ENCODE measurements around the gene PLEKHM3.
"Not testable (repeated sequence)": the region's sequence is repeated elsewhere in the genome, so short reads cannot be mapped to it uniquely, and the experiment has no call there.

PLEKHM3 gene

GRCh38 chr2:207914716-207915115 is 110.6 kb downstream of the PLEKHM3 start:
- DNase-seq: no peak

GRCh38 chr2:207913772-207914358 is 111.5 kb downstream of the PLEKHM3 start:
- no peak for DNase-seq

- DNase-seq: no peak
Measured at GRCh38 chr2:207911856-207912255, 113.5 kb downstream of the PLEKHM3 start.

GRCh38 chr2:207911215-207911614 is 114.1 kb downstream of the PLEKHM3 start:
- DNase-seq: no peak

- not testable (repeated sequence) for DNase-seq
Measured at GRCh38 chr2:207906495-207906894, 118.8 kb downstream of the PLEKHM3 start.

- DNase-seq: no peak
Measured at GRCh38 chr2:207905546-207905945, 119.8 kb downstream of the PLEKHM3 start.

GRCh38 chr2:207903236-207903635 is 122.1 kb downstream of the PLEKHM3 start:
- DNase-seq: no peak

GRCh38 chr2:207902821-207903220 is 122.5 kb downstream of the PLEKHM3 start:
- no peak for DNase-seq

- DNase-seq: no peak
Measured at GRCh38 chr2:207901829-207902228, 123.5 kb downstream of the PLEKHM3 start.

- no peak for DNase-seq
Measured at GRCh38 chr2:207901401-207901800, 123.9 kb downstream of the PLEKHM3 start.

- no peak for DNase-seq
Measured at GRCh38 chr2:207898354-207898695, 127.0 kb downstream of the PLEKHM3 start.

- no peak for DNase-seq
Measured at GRCh38 chr2:207897541-207898353, 127.6 kb downstream of the PLEKHM3 start.

- no peak for DNase-seq
Measured at GRCh38 chr2:207896525-207897285, 128.6 kb downstream of the PLEKHM3 start.

GRCh38 chr2:207895274-207895860 is 130.0 kb downstream of the PLEKHM3 start:
- DNase-seq: no peak

GRCh38 chr2:207892716-207893402 is 132.5 kb downstream of the PLEKHM3 start:
- DNase-seq: no peak

- no peak for DNase-seq
Measured at GRCh38 chr2:207891086-207891844, 134.1 kb downstream of the PLEKHM3 start.

GRCh38 chr2:207887500-207887899 is 137.8 kb downstream of the PLEKHM3 start:
- no peak for DNase-seq

- DNase-seq: no peak
Measured at GRCh38 chr2:207885010-207885409, 140.3 kb downstream of the PLEKHM3 start.

- no peak for DNase-seq
Measured at GRCh38 chr2:207884127-207884526, 141.2 kb downstream of the PLEKHM3 start.

- DNase-seq: no peak
Measured at GRCh38 chr2:207883002-207883780, 142.1 kb downstream of the PLEKHM3 start.

GRCh38 chr2:207881902-207882301 is 143.4 kb downstream of the PLEKHM3 start:
- no peak for DNase-seq

Data from HCEC 1CT (cell line).